MM.1S (cell line): ENCODE measurements around the gene GDPD3.

ENCODE experiments used
- DNase-seq: peaks from one replicate; pipeline ENCODE4 v3.0.0-alpha.2; 2015
- H2AFZ ChIP-seq: fragments of 300-600 bp; sonication (generic); 2 replicates; pipeline ENCODE4 v1.6.0; 2016; ENCODE audit warnings: antibody characterized with exemption, low read length
- H3F3A ChIP-seq: fragments of 300-600 bp; sonication (generic); 2 replicates; pipeline ENCODE4 v1.6.1; 2016; ENCODE audit warnings: mild to moderate bottlenecking, antibody characterized with exemption, low read length, moderate library complexity, mixed read lengths; ENCODE audit not compliant: insufficient read depth
- H3K27ac ChIP-seq: fragments of 300-600 bp; sonication (generic); 2 replicates; pipeline ENCODE4 v1.5.1; 2016; ENCODE audit warnings: mild to moderate bottlenecking, low read length
- H3K27me3 ChIP-seq: fragments of 300-600 bp; sonication (generic); replicated peaks from 2 replicates; pipeline ENCODE4 v1.6.0; 2016; ENCODE audit warnings: low read length; ENCODE audit not compliant: insufficient read depth
- H3K36me3 ChIP-seq: fragments of 300-600 bp; sonication (generic); replicated peaks from 2 replicates; pipeline ENCODE4 v1.6.1; 2016; ENCODE audit warnings: mild to moderate bottlenecking, low read length, mixed read lengths; ENCODE audit not compliant: insufficient read depth
- H3K4me1 ChIP-seq: fragments of 300-600 bp; sonication (generic); 2 replicates; pipeline ENCODE4 v1.6.1; 2016; ENCODE audit warnings: low read length, mixed read lengths
- H3K4me2 ChIP-seq: fragments of 300-600 bp; sonication (generic); 2 replicates; pipeline ENCODE4 v1.6.0; 2016; ENCODE audit warnings: low read depth, low read length
- H3K4me3 ChIP-seq: fragments of 300-600 bp; sonication (generic); 2 replicates; pipeline ENCODE4 v1.5.1; 2016; ENCODE audit warnings: low read length, mixed read lengths
- H3K79me2 ChIP-seq: fragments of 300-600 bp; sonication (generic); 2 replicates; pipeline ENCODE4 v1.6.1; 2016; ENCODE audit warnings: mixed run types, low read length, mixed read lengths
- H3K9ac ChIP-seq: fragments of 300-600 bp; sonication (generic); 2 replicates; pipeline ENCODE4 v1.6.1; 2016; ENCODE audit warnings: low read length, mixed read lengths
- H3K9me2 ChIP-seq: fragments of 300-600 bp; sonication (generic); replicated peaks from 2 replicates; pipeline ENCODE4 v1.6.1; 2016; ENCODE audit warnings: mild to moderate bottlenecking, low read length, mixed read lengths; ENCODE audit not compliant: insufficient read depth
- H3K9me3 ChIP-seq: fragments of 300-600 bp; sonication (generic); replicated peaks from 2 replicates; pipeline ENCODE4 v1.6.1; 2016; ENCODE audit warnings: mild to moderate bottlenecking, low read length, mixed read lengths; ENCODE audit not compliant: insufficient read depth
- H4K20me1 ChIP-seq: fragments of 300-600 bp; sonication (generic); 2 replicates; pipeline ENCODE4 v1.6.1; 2016; ENCODE audit warnings: mild to moderate bottlenecking, low read length, moderate library complexity, mixed read lengths; ENCODE audit not compliant: insufficient read depth
- CTCF ChIP-seq: fragments of 300-600 bp; sonication (generic); IDR thresholded peaks from 2 replicates; pipeline ENCODE4 v1.5.1; 2016; ENCODE audit warnings: antibody characterized with exemption, low read length, mixed read lengths
- EZH2 ChIP-seq: fragments of 300-600 bp; sonication (generic); optimal IDR thresholded peaks from 2 replicates; pipeline ENCODE3; 2017; ENCODE audit warnings: low read depth, mild to moderate bottlenecking, antibody characterized with exemption, low read length, mixed read lengths
- EZH2phosphoT487 ChIP-seq: fragments of 300-600 bp; sonication (generic); IDR thresholded peaks from 2 replicates; pipeline ENCODE4 v1.6.1; 2018; ENCODE audit warnings: antibody characterized with exemption, low read length

Gene GDPD3

DNA sequence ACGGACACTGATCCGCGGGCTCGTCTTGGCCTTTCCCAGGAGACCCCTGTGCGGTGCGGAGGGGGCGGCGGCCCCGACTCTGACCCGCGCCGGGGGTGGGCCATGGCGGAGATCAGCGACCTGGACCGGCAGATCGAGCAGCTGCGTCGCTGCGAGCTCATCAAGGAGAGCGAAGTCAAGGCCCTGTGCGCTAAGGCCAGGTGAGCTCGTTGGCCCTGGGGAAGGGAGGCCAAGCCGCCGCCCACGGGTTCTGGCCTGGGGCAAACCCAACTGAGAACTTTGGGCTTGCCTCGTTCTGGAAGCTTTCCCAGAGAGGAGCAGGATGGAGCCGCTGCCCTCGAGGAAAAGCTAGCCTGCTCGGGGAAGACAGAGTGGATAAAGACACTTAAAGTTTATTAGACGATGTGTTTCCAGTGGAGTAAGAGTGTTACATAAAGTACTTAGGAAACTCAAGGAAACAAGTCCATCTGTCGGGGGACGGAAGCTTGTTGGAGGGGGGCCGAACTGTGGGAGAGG lies 37.0 kb downstream of the GDPD3 start:
- H3K9me3 ChIP-seq = no peaks in the 10 kb centered on the region
- H3K4me2 ChIP-seq = peak overlapping the region; percentile 95
- H3K4me3 ChIP-seq = peak overlapping the region; percentile 79
- no peaks in the 10 kb centered on the region for H3K9me2 ChIP-seq
- H4K20me1 ChIP-seq = no peaks in the 10 kb centered on the region
- H2AFZ ChIP-seq = 0 out of 2 replicates have a peak overlapping the region, but pooled peaks have one; percentile 2
- TF ChIP-seq CTCF = no peak
- no peak for TF ChIP-seq EZH2phosphoT487
- no peak for TF ChIP-seq EZH2
- no peaks in the 10 kb centered on the region for H3K27me3 ChIP-seq
- H3K9ac ChIP-seq = peak overlapping the region; percentile 89
- H3K36me3 ChIP-seq = peaks cover 7% of the 10 kb centered on the region; the same call in 1 of the 2 replicates
- no peak for DNase-seq
- peak overlapping the region; percentile 61; the same call in 1 of the 2 replicates for H3K27ac ChIP-seq
- H3F3A ChIP-seq = peaks cover 23% of the 10 kb centered on the region
- peaks cover 62% of the 10 kb centered on the region for H3K79me2 ChIP-seq
- H3K4me1 ChIP-seq = peaks cover 7% of the 10 kb centered on the region

GRCh38 chr16:30075503-30076275 lies 37.6 kb downstream of the GDPD3 start, which contains the start of gene PPP4C:
Gene PPP4C, plus strand, starts transcription at chr16:30075994. Its CDS starts 384 bp downstream, at chr16:30076378.
- H3K36me3 ChIP-seq = peaks cover under 1% of the 10 kb centered on the region; the same call in 1 of the 2 replicates

DNA sequence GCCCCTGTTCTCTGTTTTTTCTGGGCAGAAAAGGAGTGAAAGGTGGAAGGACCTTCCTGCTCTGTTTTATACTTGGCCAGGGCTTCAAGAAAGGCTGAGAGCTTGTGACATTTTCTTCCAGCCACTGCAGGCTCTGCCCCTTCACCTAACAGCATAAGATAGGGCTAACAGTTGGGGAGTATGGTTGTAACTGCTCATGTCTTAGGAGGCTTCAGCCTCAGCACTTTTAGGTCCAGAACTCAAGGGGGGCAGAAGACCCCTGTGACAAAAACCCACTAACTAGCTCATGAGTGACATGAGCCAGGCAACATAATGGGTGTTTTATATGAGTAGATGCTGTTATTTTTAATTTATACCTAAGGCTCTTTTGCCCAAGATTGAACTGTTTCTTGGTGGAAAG lies 42.8 kb downstream of the GDPD3 start:
- peaks cover 56% of the 10 kb centered on the region for H3K79me2 ChIP-seq
- H3K36me3 ChIP-seq = peaks cover 22% of the 10 kb centered on the region
- H3K27me3 ChIP-seq = no peaks in the 10 kb centered on the region
- no peaks in the 10 kb centered on the region for H3K9me3 ChIP-seq
- DNase-seq = no peak
- no peaks in the 10 kb centered on the region for H3K9me2 ChIP-seq
- TF ChIP-seq EZH2phosphoT487 (no peak), EZH2 (no peak), CTCF (no peak)
- H3K4me1 ChIP-seq = peaks cover 16% of the 10 kb centered on the region
- no peak overlapping the region for H3K27ac ChIP-seq
- peaks cover 18% of the 10 kb centered on the region for H4K20me1 ChIP-seq
- no peak overlapping the region for H2AFZ ChIP-seq
- H3K4me2 ChIP-seq = no peak overlapping the region
- H3K4me3 ChIP-seq = no peak overlapping the region
- H3F3A ChIP-seq = peaks cover 47% of the 10 kb centered on the region
- H3K9ac ChIP-seq = no peak overlapping the region

More at GRCh38 chr16:30075503-30076275, 37.6 kb downstream of the GDPD3 start, which contains the start of gene PPP4C:
- Histone ChIP-seq H3K9ac (peak within 1 kb of the TSS; percentile 89), H3K9me2 (no peaks in the 10 kb centered on the region), H3K27me3 (no peaks in the 10 kb centered on the region), H3K79me2 (peaks cover 56% of the 10 kb centered on the region), H3F3A (peaks cover 29% of the 10 kb centered on the region), H3K9me3 (no peaks in the 10 kb centered on the region), H4K20me1 (no peaks in the 10 kb centered on the region), H3K4me3 (peak within 1 kb of the TSS; percentile 79), H3K4me2 (peak within 1 kb of the TSS; percentile 95), H3K4me1 (peaks cover 7% of the 10 kb centered on the region), H2AFZ (peak within 1 kb of the TSS; percentile 25; the same call in 1 of the 2 replicates), H3K27ac (peak within 1 kb of the TSS; percentile 61; the same call in 1 of the 2 replicates)
- TF ChIP-seq EZH2 = no peak
- no peak for TF ChIP-seq CTCF
- TF ChIP-seq EZH2phosphoT487 = no peak
- peak; percentile 88 for DNase-seq
